CD4-positive, alpha-beta T cell (primary cell): ENCODE results near the gene FSTL4. TPM values are rescaled to one million over a fixed set of nuclear protein-coding genes. Genes with fewer than 3 reads are reported as not detected.

Experiments
- ATAC-seq: fragments of 200-7000 bp; cut with Tn5 transposase; one replicate; pipeline ENCODE4 v1.10.0; 2022; ENCODE audit warnings: mild to moderate bottlenecking; ENCODE audit not compliant: poor library complexity
- CTCF ChIA-PET: fragments of 350-600 bp; sonication (Branson Sonifier 250); formaldehyde crosslinking; loops from one replicate; lab custom pipeline; 2021; ENCODE audit warnings: antibody characterized with exemption, inconsistent platforms; lab: Charles Lee
- POLR2A ChIA-PET: fragments of 350-600 bp; sonication (Branson Sonifier 250); formaldehyde crosslinking; loops from one replicate; lab custom pipeline; 2021; ENCODE audit warnings: antibody characterized with exemption, inconsistent platforms; lab: Charles Lee
- DNase-seq, 14 experiments: peaks; one replicate each; pipeline ENCODE4 v3.0.0-alpha.2; 2013 to 2020; ENCODE audit warnings: mixed read lengths in 2 of 14
- H3K27ac ChIP-seq, 2 donors: one replicate each; pipeline versions ENCODE4 v1.5.1 to v1.7.0; 2013; ENCODE audit warnings: low read length in 2 of 2, low read depth in 1 of 2, mild to moderate bottlenecking in 1 of 2
- H3K27me3 ChIP-seq, 2 experiments: 1 replicate in 1 of 2; 2 replicates in 1 of 2; pipeline versions ENCODE4 v1.6.1 to v1.7.0; 2013; ENCODE audit warnings: low read length in 2 of 2, control low read depth in 1 of 2, mild to moderate bottlenecking in 1 of 2, moderate library complexity in 1 of 2; ENCODE audit not compliant: insufficient read depth in 2 of 2, control insufficient read depth in 1 of 2
- H3K36me3 ChIP-seq: one replicate; pipeline ENCODE4 v1.6.1; 2013; ENCODE audit warnings: low read length, control low read depth; ENCODE audit not compliant: insufficient read depth
- H3K4me1 ChIP-seq: one replicate; pipeline ENCODE4 v1.6.1; 2013; ENCODE audit warnings: low read length, control low read depth; ENCODE audit not compliant: insufficient read depth
- H3K4me3 ChIP-seq: one replicate; pipeline ENCODE4 v1.5.1; 2013; ENCODE audit warnings: mild to moderate bottlenecking, low read length, moderate library complexity
- H3K9me3 ChIP-seq, 2 experiments: 1 replicate in 1 of 2; 2 replicates in 1 of 2; pipeline versions ENCODE4 v1.6.1 to v1.7.0; 2013; ENCODE audit warnings: low read length in 2 of 2, mild to moderate bottlenecking in 2 of 2, control low read depth in 1 of 2, moderate library complexity in 1 of 2; ENCODE audit not compliant: control insufficient read depth in 1 of 2, insufficient read depth in 1 of 2
- H3K27ac Mint-ChIP-seq: one replicate; pipeline ENCODE4 v1.8.0; 2020; ENCODE audit warnings: mixed read lengths
- H3K27me3 Mint-ChIP-seq: one replicate; pipeline ENCODE4 v1.8.0; 2021; ENCODE audit warnings: mixed read lengths
- H3K36me3 Mint-ChIP-seq: one replicate; pipeline ENCODE4 v1.8.0; 2021; ENCODE audit warnings: low read depth, mixed read lengths
- H3K4me1 Mint-ChIP-seq: one replicate; pipeline ENCODE4 v1.8.0; 2021; ENCODE audit warnings: low read depth, mixed read lengths
- H3K4me3 Mint-ChIP-seq: one replicate; pipeline ENCODE4 v1.8.0; 2020; ENCODE audit warnings: mild to moderate bottlenecking, mixed read lengths
- H3K9me3 Mint-ChIP-seq: one replicate; pipeline ENCODE4 v1.8.0; 2020; ENCODE audit warnings: mixed read lengths
- intact Hi-C, 2 experiments: fragments of 100-400 bp; cut with DNase I in 1 of 2; cut with micrococcal nuclease in 1 of 2; formaldehyde crosslinking; loops; one replicate each; pipeline versions ENCODE4 v1.15.1 to v1.9.0; 2023 to 2025; cut with DNase I, micrococcal nuclease
- total RNA-seq, 174 experiments: library from RNA in 2 of 174; stranded (reverse) in 2 of 174; gene quantifications; one replicate each; pipeline ENCODE4 v1.2.3 and lab custom pipeline; 2021 to 2026
- TF ChIP-seq, protein P1 (sequence below): fragments of 200-600 bp; IDR thresholded peaks from one replicate; pipeline ENCODE4 v1.8.0; 2022; ENCODE audit warnings: antibody characterized with exemption, mild to moderate bottlenecking

Gene FSTL4
- total RNA-seq, 2 experiments from 2014 or later = not detected

DNA sequence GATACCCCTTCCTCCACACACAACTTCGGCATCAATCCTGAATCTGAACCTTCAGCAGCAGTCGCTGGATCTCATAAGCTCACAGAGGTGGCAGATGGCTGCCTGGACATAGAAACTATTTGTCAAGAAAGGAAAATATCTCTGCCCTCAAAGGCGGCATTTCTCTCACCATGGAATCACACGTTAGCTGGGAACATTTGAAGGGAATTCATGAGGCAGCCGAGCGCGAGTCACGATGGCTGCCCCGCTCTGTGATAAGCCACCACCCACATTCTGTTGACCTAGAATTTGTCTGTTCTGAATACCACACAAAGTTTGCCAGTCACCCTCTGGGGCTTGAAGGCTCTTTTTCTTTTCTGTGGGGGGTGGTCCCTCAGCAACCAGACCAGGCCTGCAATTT lies 157.9 kb downstream of the FSTL4 start:
- ChIA-PET POLR2A (no interaction called here), CTCF (interaction anchor here (0.6 kb wide), 1 partner anchor 210 kb away, joined by 3 read pairs; no protein-coding TSS in a partner anchor)

DNA sequence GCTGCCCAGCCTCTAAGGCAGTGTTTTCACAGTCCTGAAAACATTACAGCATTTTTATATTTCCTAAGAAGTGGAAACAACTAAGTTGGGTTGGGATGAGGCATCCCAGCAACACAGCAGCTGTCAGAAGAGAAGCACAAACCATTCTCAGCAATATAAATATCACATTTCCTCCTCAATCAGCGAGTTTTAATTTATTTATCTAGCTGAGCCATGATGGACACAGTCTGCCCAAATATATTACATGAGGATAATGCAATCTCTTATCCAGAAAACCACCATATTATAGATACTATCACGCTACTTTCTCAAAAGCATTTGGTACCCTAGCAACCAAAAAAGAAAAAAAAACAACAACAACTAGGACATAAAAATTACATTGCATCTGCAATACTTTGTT lies 158.5 kb downstream of the FSTL4 start:
- H3K27ac ChIP-seq = no peak overlapping the region
- no peak overlapping the region for H3K4me3 Mint-ChIP-seq
- H3K27ac Mint-ChIP-seq = no peak overlapping the region
- no peak for ATAC-seq
- peaks cover 8% of the 10 kb centered on the region for H3K4me1 ChIP-seq
- no peaks in the 10 kb centered on the region for H3K9me3 ChIP-seq
- ChIA-PET POLR2A (no interaction called here), CTCF (no interaction called here)
- H3K4me1 Mint-ChIP-seq = peaks cover 4% of the 10 kb centered on the region
- no peaks in the 10 kb centered on the region for H3K36me3 ChIP-seq
- no peak for DNase-seq
- TF ChIP-seq, protein P1, sequence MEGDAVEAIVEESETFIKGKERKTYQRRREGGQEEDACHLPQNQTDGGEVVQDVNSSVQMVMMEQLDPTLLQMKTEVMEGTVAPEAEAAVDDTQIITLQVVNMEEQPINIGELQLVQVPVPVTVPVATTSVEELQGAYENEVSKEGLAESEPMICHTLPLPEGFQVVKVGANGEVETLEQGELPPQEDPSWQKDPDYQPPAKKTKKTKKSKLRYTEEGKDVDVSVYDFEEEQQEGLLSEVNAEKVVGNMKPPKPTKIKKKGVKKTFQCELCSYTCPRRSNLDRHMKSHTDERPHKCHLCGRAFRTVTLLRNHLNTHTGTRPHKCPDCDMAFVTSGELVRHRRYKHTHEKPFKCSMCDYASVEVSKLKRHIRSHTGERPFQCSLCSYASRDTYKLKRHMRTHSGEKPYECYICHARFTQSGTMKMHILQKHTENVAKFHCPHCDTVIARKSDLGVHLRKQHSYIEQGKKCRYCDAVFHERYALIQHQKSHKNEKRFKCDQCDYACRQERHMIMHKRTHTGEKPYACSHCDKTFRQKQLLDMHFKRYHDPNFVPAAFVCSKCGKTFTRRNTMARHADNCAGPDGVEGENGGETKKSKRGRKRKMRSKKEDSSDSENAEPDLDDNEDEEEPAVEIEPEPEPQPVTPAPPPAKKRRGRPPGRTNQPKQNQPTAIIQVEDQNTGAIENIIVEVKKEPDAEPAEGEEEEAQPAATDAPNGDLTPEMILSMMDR = no peak
- no peaks in the 10 kb centered on the region for H3K36me3 Mint-ChIP-seq
- no peak overlapping the region for H3K4me3 ChIP-seq
- no peaks in the 10 kb centered on the region for H3K27me3 ChIP-seq
- intact Hi-C loops = no loop called here
- H3K9me3 Mint-ChIP-seq = no peaks in the 10 kb centered on the region
- peaks cover 8% of the 10 kb centered on the region for H3K27me3 Mint-ChIP-seq

More for the DNA sequence above, 157.9 kb downstream of the FSTL4 start:
- peaks cover 4% of the 10 kb centered on the region for H3K4me1 Mint-ChIP-seq
- intact Hi-C loops = no loop called here
- TF ChIP-seq, protein P1 = no peak
- H3K4me3 Mint-ChIP-seq = no peak overlapping the region
- H3K4me3 ChIP-seq = no peak overlapping the region
- H3K9me3 ChIP-seq = no peaks in the 10 kb centered on the region
- H3K27ac ChIP-seq = no peak overlapping the region
- H3K27me3 ChIP-seq = no peaks in the 10 kb centered on the region
- H3K4me1 ChIP-seq = peaks cover 9% of the 10 kb centered on the region
- no peaks in the 10 kb centered on the region for H3K9me3 Mint-ChIP-seq
- H3K27me3 Mint-ChIP-seq = peaks cover 8% of the 10 kb centered on the region
- no peak overlapping the region for H3K27ac Mint-ChIP-seq
- H3K36me3 Mint-ChIP-seq = no peaks in the 10 kb centered on the region
- no peak for DNase-seq
- no peaks in the 10 kb centered on the region for H3K36me3 ChIP-seq
- no peak for ATAC-seq

DNA sequence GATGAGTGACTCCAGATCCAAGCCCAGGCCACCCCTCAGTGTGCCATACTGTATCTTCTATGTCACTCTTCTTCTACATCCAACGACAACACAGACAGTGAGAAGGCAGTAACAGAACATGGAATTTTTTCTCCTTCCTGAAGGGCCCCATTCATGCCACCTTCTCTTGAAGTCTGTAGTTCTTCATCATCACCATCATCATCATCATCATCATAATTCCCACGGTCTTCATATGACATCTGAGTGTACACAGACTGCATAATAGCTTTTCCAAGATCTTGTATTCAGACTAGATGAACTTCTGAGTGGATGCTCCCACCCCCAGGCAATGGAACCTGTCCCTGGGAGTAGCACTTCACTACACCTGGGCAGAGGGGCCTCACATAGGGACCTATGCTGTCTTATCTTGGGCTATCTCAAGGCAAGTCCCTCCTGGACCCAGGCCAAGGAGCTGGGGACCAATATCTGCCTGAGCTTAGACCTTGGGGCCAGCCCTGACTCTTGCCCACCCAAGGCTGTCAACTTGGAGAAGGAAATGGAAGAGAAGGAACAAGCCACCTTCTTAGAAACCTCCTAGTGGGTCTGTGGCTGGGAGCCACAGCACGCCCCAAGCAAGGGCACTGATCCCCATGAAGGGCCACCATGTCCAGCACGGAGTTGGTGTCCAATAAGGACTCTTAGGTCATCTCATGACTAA lies 159.1 kb downstream of the FSTL4 start:
- DNase-seq (no peak), ATAC-seq (no peak)
- no peaks in the 10 kb centered on the region for H3K27me3 ChIP-seq
- no peak overlapping the region for H3K4me3 ChIP-seq
- Mint-ChIP-seq H3K4me3 (no peak overlapping the region), H3K27me3 (peaks cover 8% of the 10 kb centered on the region), H3K9me3 (no peaks in the 10 kb centered on the region), H3K36me3 (no peaks in the 10 kb centered on the region), H3K27ac (no peak overlapping the region), H3K4me1 (peaks cover 4% of the 10 kb centered on the region)
- H3K36me3 ChIP-seq = no peaks in the 10 kb centered on the region
- H3K9me3 ChIP-seq = no peaks in the 10 kb centered on the region
- ChIA-PET POLR2A (no interaction called here), CTCF (no interaction called here)
- TF ChIP-seq, protein P1 = no peak
- intact Hi-C loops = no loop called here
- H3K27ac ChIP-seq = no peak overlapping the region
- H3K4me1 ChIP-seq = peaks cover 8% of the 10 kb centered on the region
